SU-DHL-6 (cell line): Measurements from ENCODE around the gene POLR1A.

Experiments
- CTCF ChIP-seq: fragments of 200-600 bp; sonication (generic); IDR thresholded peaks from one replicate; pipeline ENCODE4 v1.5.1; 2017; ENCODE audit warnings: antibody characterized with exemption, mild to moderate bottlenecking, low read length, moderate library complexity; ENCODE audit not compliant: insufficient read depth, poor library complexity, severe bottlenecking
- EZH2phosphoT487 ChIP-seq: fragments of 200-600 bp; sonication (generic), shearing (Covaris generic); conservative IDR thresholded peaks from 2 replicates; pipeline ENCODE4 v1.6.1; 2018; ENCODE audit warnings: mild to moderate bottlenecking, antibody characterized with exemption, low read length, moderate library complexity, mixed read lengths

- TF ChIP-seq EZH2phosphoT487 (no peak), CTCF (no peak)
Measured at GRCh38 chr2:86003104-86003503, 102.6 kb downstream of the POLR1A start.
